Measurements from ENCODE around the gene APOA4.

DNA sequence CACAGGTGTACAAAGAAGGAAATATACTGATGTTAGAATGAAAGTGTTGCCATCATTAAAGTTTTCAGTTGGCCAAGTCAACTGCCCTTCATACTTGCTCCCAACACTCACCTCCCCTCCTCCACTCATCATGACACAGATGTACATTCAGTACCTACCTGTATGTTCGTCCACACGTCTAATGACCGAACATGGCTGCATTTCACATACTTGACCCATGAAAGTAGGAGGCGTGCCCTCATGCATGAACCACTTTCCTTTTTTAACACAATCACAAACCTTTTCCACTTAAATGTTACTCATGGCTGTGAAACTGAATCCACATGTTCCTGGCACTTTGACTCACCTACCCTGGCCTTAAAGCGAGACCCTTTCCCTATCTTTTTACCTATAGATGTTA, 47.1 kb downstream of the APOA4 start:
- TF ChIP-seq CTCF (IDR thresholded peaks at IDR 0.05; ENCODE audit: borderline replicate concordance, extremely low read depth, low read length, poor library complexity, severe bottlenecking) (no peak), EZH2 (IDR thresholded peaks at IDR 0.05; ENCODE audit: borderline replicate concordance, low read depth, low read length, severe bottlenecking) (no peak)

All from DND-41 (cell line).